Measurements from ENCODE around the gene CD300E.

CD300E gene

DNA sequence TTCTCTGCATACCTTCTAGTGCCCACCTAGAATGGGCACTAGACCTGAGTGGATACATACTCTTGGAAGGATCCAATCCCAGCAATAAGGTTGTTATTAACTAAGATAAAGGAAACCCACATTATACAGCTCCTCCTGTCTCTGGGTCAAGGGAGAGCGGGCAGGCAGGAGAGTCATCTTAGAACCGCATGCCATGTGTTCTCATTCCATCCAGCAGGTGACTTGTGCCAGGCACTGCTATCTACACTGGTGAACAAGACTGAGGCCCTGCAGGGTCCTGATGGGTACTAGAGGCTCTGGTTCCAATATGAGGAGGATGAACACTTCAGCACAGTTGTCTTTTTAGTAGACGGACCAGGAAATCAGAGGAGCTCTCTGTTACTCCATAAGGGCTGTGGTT lies 50.4 kb downstream of the CD300E start:
- DNase-seq (ENCODE audit: low spot score): no peak
- Histone ChIP-seq H3K27ac (no peak overlapping the region), H3K4me3 (no peak overlapping the region)
- TF ChIP-seq CTCF (IDR thresholded peaks at IDR 0.05): no peak

DNA sequence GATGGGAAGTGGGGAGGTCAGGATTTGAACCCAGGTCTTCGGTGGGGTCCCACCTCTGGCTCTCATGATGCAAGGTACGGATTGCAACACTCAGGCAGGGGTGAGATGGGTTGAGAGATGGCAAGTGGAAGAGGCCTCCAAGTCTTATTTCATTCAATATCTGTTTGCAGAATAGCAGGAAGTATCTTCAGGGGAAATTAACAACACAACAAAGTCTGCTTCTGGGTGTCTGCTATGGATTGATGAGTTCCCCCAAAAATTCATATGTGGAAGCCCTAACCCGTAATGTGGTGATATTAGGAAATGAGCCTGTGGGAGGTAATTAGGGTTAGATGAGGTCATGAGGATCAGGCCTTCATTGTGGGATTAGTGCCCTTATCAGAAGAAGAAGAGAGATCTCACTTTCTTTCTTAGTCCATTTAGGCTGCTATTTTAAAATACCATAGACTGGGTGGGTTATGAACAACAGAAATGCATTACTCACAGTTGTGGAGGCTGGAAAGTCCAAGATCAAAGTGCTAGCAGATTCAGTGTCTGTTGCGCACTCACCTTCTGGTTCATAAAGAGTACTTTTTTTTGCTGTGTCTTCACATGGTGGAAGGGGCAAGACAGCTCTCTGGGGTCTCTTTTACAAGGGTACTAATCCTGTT lies 51.8 kb downstream of the CD300E start:
- TF ChIP-seq CTCF (IDR thresholded peaks at IDR 0.05): no peak
- no peak overlapping the region for H3K4me3 ChIP-seq
- H3K27ac ChIP-seq: no peak overlapping the region
- no peak for DNase-seq (ENCODE audit: low spot score)

GRCh38 chr17:74569020-74570003 lies 54.2 kb downstream of the CD300E start:
- Histone ChIP-seq H3K4me3 (no peak overlapping the region), H3K27ac (peak overlapping the region in 1 of 2 donors; percentile 65)
- DNase-seq (ENCODE audit: low spot score): peak; percentile 87
- TF ChIP-seq CTCF (IDR thresholded peaks at IDR 0.05): no peak

- no peak for TF ChIP-seq CTCF (IDR thresholded peaks at IDR 0.05)
- Histone ChIP-seq H3K4me3 (no peak overlapping the region), H3K27ac (peak overlapping the region in 1 of 2 donors; percentile 65)
- DNase-seq (ENCODE audit: low spot score): no peak
These were observed 55.2 kb downstream of the CD300E start for GRCh38 chr17:74568106-74568873.

- H3K27ac ChIP-seq: no peak within 1 kb of the TSS
- TF ChIP-seq CTCF (IDR thresholded peaks at IDR 0.05): no peak
- no peak for DNase-seq (ENCODE audit: low spot score)
- no peak within 1 kb of the TSS for H3K4me3 ChIP-seq
These were observed 56.1 kb downstream of the CD300E start, which contains the start of gene CD300H for GRCh38 chr17:74567397-74567796. Gene CD300H, minus strand, starts transcription at chr17:74567509.

DNA sequence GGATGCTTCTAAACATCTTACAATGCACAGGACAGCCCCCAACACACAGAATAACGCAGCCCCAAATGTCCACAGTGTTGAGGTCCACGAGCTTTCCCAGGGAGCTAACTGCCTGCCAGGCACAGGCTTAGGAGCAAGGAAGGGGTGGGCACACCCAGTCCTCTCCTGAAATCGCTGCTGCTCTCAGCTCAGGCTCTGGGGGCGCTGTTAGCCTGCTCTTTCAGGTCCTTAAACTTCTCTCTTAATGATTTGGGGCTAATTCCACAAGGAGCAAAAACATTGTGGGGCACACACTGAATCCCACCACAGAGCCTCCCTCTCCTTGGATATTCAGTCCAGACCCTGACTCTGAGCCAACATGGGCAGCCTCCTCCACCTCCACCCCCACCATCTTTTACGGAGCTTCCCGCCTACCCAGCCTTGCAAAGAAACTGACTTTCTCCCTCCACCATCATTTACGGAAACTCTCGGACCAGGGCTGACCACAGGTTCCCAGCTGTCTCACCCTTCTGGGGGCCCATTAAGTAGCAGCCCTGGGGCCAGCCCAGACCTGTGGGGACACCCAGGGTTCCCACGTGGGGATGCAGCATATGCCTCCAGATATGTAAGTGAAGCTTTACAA lies 57.3 kb downstream of the CD300E start:
- Histone ChIP-seq H3K4me3 (no peak overlapping the region), H3K27ac (no peak overlapping the region)
- TF ChIP-seq CTCF (IDR thresholded peaks at IDR 0.05): peak; percentile 27
- no peak for DNase-seq (ENCODE audit: low spot score)
